ENCODE measurements around the gene GYG1.

Gene GYG1

GRCh38 chr3:148991219-148992026, at the start of gene GYG1:
TSS of gene GYG1 (plus strand) at chr3:148991540. CDS start at chr3:148991641, 101 bp downstream.
- no peak; the same call in 1 of the 2 replicates for TF ChIP-seq CTCF (IDR thresholded peaks at IDR 0.05; ENCODE audit: borderline replicate concordance, insufficient read depth, low read depth, low read length)
- peak within 1 kb of the TSS; percentile 95 for H3K4me3 ChIP-seq (ENCODE audit: low read depth, low read length)

- peak; percentile 52; the same call in 1 of the 2 replicates for TF ChIP-seq CTCF (IDR thresholded peaks at IDR 0.05; ENCODE audit: borderline replicate concordance, insufficient read depth, low read depth, low read length)
- no peak overlapping the region for H3K4me3 ChIP-seq (ENCODE audit: low read depth, low read length)
These were observed 47.7 kb upstream of the GYG1 start for GRCh38 chr3:148943506-148944205.

- TF ChIP-seq CTCF (IDR thresholded peaks at IDR 0.05; ENCODE audit: borderline replicate concordance, insufficient read depth, low read depth, low read length): no peak
- no peak overlapping the region for H3K4me3 ChIP-seq (ENCODE audit: low read depth, low read length)
These were observed 46.2 kb upstream of the GYG1 start for GRCh38 chr3:148945116-148945515.

- TF ChIP-seq CTCF (IDR thresholded peaks at IDR 0.05; ENCODE audit: borderline replicate concordance, insufficient read depth, low read depth, low read length): no peak
These were observed 42.3 kb upstream of the GYG1 start for GRCh38 chr3:148948913-148949657.

GRCh38 chr3:148950806-148951205, 40.5 kb upstream of the GYG1 start:
- H3K4me3 ChIP-seq (ENCODE audit: low read depth, low read length): no peak overlapping the region
- 0 out of 2 replicates have a peak, but pooled peaks have one; percentile 21 for TF ChIP-seq CTCF (IDR thresholded peaks at IDR 0.05; ENCODE audit: borderline replicate concordance, insufficient read depth, low read depth, low read length)

More at GRCh38 chr3:148948913-148949657, 42.3 kb upstream of the GYG1 start:
- H3K4me3 ChIP-seq (ENCODE audit: low read depth, low read length): no peak overlapping the region

GRCh38 chr3:148951599-148952361, 39.6 kb upstream of the GYG1 start:
- H3K4me3 ChIP-seq (ENCODE audit: low read depth, low read length): no peak overlapping the region
- TF ChIP-seq CTCF (IDR thresholded peaks at IDR 0.05; ENCODE audit: borderline replicate concordance, insufficient read depth, low read depth, low read length): no peak

Measured in GM12875 (cell line).